Measurements from ENCODE around the gene MYO7A. TPM values are rescaled to one million over a fixed set of nuclear protein-coding genes. Genes with fewer than 3 reads are reported as not detected.

The MYO7A gene
- total RNA-seq, 1 donor from 2014 or later = 4.6 TPM

GRCh38 chr11:77127235-77127911 lies 673 bp upstream of the MYO7A start:
- peak; percentile 41 to 52 for DNase-seq (ENCODE audit: low read depth in 2 of 2)

- DNase-seq (ENCODE audit: low read depth in 2 of 2) = no peak
These were observed 1.2 kb downstream of the MYO7A start for GRCh38 chr11:77129069-77129841.

- DNase-seq (ENCODE audit: low read depth in 2 of 2) = no peak
These were observed 2.1 kb downstream of the MYO7A start for GRCh38 chr11:77129842-77130756.

GRCh38 chr11:77130763-77131513 lies 2.9 kb downstream of the MYO7A start:
- DNase-seq (ENCODE audit: low read depth in 2 of 2) = peak; percentile 12 to 45

GRCh38 chr11:77131560-77131959 lies 3.5 kb downstream of the MYO7A start:
- peak in 1 of 2 donors; percentile 44 for DNase-seq (ENCODE audit: low read depth in 2 of 2)

GRCh38 chr11:77135069-77135468 lies 7.0 kb downstream of the MYO7A start:
- DNase-seq (ENCODE audit: low read depth in 2 of 2) = peak in 1 of 2 donors; percentile 41

- peak in 1 of 2 donors; percentile 48 for DNase-seq (ENCODE audit: low read depth in 2 of 2)
These were observed 8.0 kb downstream of the MYO7A start for GRCh38 chr11:77136074-77136473.

- no peak for DNase-seq (ENCODE audit: low read depth in 2 of 2)
These were observed 8.9 kb downstream of the MYO7A start for GRCh38 chr11:77136784-77137420.

GRCh38 chr11:77137421-77137820 lies 9.4 kb downstream of the MYO7A start:
- DNase-seq (ENCODE audit: low read depth in 2 of 2) = no peak

GRCh38 chr11:77138106-77138649 lies 10.1 kb downstream of the MYO7A start:
- no peak for DNase-seq (ENCODE audit: low read depth in 2 of 2)

GRCh38 chr11:77139201-77139600 lies 11.2 kb downstream of the MYO7A start:
- DNase-seq (ENCODE audit: low read depth in 2 of 2) = no peak

GRCh38 chr11:77140231-77140851 lies 12.3 kb downstream of the MYO7A start:
- peak; percentile 50 to 71 for DNase-seq (ENCODE audit: low read depth in 2 of 2)

- DNase-seq (ENCODE audit: low read depth in 2 of 2) = peak in 1 of 2 donors; percentile 39
These were observed 13.0 kb downstream of the MYO7A start for GRCh38 chr11:77141034-77141433.

- no peak for DNase-seq (ENCODE audit: low read depth in 2 of 2)
These were observed 13.4 kb downstream of the MYO7A start for GRCh38 chr11:77141475-77141874.

- DNase-seq (ENCODE audit: low read depth in 2 of 2) = no peak
These were observed 14.3 kb downstream of the MYO7A start for GRCh38 chr11:77142091-77142975.

- DNase-seq (ENCODE audit: low read depth in 2 of 2) = no peak
These were observed 15.5 kb downstream of the MYO7A start for GRCh38 chr11:77143405-77144020.

GRCh38 chr11:77144196-77144856 lies 16.3 kb downstream of the MYO7A start:
- DNase-seq (ENCODE audit: low read depth in 2 of 2) = no peak
